Measurements from ENCODE around the gene GPR4.

DNA sequence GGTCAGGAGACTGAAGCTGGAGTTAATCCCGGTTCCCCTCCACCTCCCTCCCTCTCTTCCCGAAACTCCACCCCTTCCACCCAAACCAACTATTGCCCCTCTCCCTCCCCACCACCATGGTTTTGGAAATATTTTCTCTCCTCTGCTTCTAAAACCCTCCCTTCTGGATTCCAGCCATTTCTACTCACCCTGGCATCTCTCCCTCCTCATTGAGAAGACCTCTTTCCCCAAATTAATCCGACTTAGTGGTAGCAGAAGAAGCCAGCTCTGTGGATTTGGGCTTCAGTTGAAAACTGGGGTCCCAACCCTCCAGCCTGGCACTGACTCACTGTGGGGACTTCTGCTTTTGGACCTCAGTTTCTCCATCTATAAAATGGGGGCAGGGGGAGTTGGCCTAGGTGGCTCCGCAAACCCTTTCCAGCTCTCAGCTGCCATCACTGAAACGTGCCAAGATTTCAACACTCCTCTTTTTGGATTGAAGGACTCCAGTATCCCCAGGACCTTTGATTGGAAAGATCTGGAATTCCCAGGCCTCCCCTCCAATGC lies 1.6 kb downstream of the GPR4 start:
- TF ChIP-seq, protein P1, sequence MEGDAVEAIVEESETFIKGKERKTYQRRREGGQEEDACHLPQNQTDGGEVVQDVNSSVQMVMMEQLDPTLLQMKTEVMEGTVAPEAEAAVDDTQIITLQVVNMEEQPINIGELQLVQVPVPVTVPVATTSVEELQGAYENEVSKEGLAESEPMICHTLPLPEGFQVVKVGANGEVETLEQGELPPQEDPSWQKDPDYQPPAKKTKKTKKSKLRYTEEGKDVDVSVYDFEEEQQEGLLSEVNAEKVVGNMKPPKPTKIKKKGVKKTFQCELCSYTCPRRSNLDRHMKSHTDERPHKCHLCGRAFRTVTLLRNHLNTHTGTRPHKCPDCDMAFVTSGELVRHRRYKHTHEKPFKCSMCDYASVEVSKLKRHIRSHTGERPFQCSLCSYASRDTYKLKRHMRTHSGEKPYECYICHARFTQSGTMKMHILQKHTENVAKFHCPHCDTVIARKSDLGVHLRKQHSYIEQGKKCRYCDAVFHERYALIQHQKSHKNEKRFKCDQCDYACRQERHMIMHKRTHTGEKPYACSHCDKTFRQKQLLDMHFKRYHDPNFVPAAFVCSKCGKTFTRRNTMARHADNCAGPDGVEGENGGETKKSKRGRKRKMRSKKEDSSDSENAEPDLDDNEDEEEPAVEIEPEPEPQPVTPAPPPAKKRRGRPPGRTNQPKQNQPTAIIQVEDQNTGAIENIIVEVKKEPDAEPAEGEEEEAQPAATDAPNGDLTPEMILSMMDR (IDR thresholded peaks at IDR 0.05; ENCODE audit: poor library complexity): no peak
- TF ChIP-seq EZH2 (IDR thresholded peaks at IDR 0.05; ENCODE audit: borderline replicate concordance): no peak

All from hepatocyte (in vitro differentiated cells).